C4-2B (cell line): Measurements from ENCODE around the gene SGSM2.

Experiments used
- H3K27ac ChIP-seq: fragments of 450-650 bp; 2 replicates; pipeline ENCODE4 v1.5.1; 2017
- CTCF ChIP-seq: fragments of 450-650 bp; conservative IDR thresholded peaks from 2 replicates; pipeline ENCODE4 v1.5.1; 2017; ENCODE audit warnings: mild to moderate bottlenecking
- ZFX ChIP-seq: fragments of 450-650 bp; IDR thresholded peaks from 2 replicates; pipeline ENCODE4 v1.6.1; 2017

Gene SGSM2

GRCh38 chr17:2336852-2337543, at the start of gene SGSM2:
TSS of gene SGSM2 (plus strand) at chr17:2337501. CDS start at chr17:2337689, 188 bp downstream.
- peak within 1 kb of the TSS; percentile 92 for H3K27ac ChIP-seq
- TF ChIP-seq CTCF (no peak), ZFX (no peak)

GRCh38 chr17:2289878-2290478, 47.3 kb upstream of the SGSM2 start:
- no peak overlapping the region for H3K27ac ChIP-seq
- TF ChIP-seq CTCF (no peak), ZFX (no peak)

- no peak overlapping the region for H3K27ac ChIP-seq
- TF ChIP-seq CTCF (no peak), ZFX (no peak)
Measured at GRCh38 chr17:2292100-2292499, 45.2 kb upstream of the SGSM2 start.

- TF ChIP-seq ZFX (no peak), CTCF (no peak)
- no peak overlapping the region for H3K27ac ChIP-seq
Measured at GRCh38 chr17:2295575-2295974, 41.7 kb upstream of the SGSM2 start.

- no peak overlapping the region for H3K27ac ChIP-seq
- TF ChIP-seq CTCF (no peak), ZFX (no peak)
Measured at GRCh38 chr17:2297023-2297422, 40.3 kb upstream of the SGSM2 start.

GRCh38 chr17:2299136-2299535, 38.2 kb upstream of the SGSM2 start:
- TF ChIP-seq ZFX, result no peak
- no peak for TF ChIP-seq CTCF
- no peak overlapping the region for H3K27ac ChIP-seq

GRCh38 chr17:2299756-2300155, 37.5 kb upstream of the SGSM2 start:
- H3K27ac ChIP-seq, result no peak overlapping the region
- TF ChIP-seq ZFX (no peak), CTCF (no peak)
